NT2/D1 (cell line): ENCODE results near the gene TTC36.

ENCODE experiments used
- YY1 ChIP-seq: IDR thresholded peaks from 2 replicates; pipeline ENCODE4 v1.6.1; 2011; ENCODE audit not compliant: insufficient read length, insufficient read depth
- ZNF274 ChIP-seq: IDR thresholded peaks from 2 replicates; pipeline ENCODE4 v1.6.1; 2011; ENCODE audit warnings: mild to moderate bottlenecking, low read depth, low read length

GRCh38 chr11:118511601-118512000, 15.7 kb upstream of the TTC36 start:
- TF ChIP-seq ZNF274 (no peak), YY1 (no peak)
